ENCODE data around the gene SLC9A3.

SLC9A3 gene

DNA sequence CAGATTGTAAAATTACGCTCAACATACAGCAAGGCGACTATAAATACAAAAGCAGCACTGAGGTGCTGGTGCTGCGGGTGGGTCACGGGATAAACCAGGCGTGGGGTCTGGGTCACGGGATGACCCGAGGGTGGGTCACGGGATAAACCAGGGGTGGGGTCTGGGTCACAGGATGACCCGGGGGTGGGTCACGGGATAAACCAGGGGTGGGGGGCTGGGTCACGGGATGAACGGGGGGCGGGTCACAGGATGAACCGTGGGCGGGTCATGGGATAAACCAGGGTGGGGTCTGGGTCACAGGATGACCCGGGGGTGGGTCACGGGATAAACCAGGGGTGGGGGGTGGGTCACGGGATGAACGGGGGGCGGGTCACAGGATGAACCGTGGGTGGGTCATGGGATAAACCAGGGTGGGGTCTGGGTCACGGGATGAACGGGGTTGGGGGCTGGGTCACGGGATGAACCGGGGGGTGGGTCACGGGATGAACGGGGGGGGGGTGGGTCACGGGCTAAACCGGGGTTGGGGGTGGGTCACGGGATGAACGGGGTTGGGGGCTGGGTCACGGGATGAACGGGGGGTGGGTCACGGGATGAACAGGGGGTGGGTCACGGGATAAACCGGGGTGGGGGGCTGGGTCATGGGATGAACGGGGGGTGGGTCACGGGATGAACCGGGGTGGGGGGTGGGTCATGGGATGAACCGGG, 30.2 kb upstream of the SLC9A3 start:
- DNase-seq (ENCODE audit: low read depth): no peak

- no peak for DNase-seq (ENCODE audit: low read depth)
These were observed 29.6 kb upstream of the SLC9A3 start for GRCh38 chr5:553874-554273.

DNA sequence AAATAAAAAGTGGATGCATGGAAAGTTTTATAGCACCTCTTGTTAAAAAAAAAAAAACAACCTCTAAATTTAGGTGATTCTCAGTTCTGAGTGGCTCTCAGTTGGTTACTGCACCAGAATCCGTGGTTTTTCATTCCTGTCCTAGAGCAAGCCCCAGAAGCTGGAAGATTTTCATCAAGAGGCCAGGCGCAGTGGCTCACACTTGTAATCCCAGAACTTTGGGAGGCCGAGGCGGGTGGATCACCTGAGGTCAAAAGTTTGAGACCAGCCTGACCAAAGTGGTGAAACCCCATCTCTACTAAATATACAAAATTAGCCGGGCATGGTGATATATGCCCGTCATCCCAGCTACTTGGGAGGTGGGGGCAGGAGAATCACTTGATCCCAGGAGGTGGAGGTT, 27.2 kb upstream of the SLC9A3 start:
- DNase-seq (ENCODE audit: low read depth): no peak

- no peak for DNase-seq (ENCODE audit: low read depth)
These were observed 25.0 kb upstream of the SLC9A3 start for GRCh38 chr5:549229-549628.

GRCh38 chr5:548256-548655, 24.0 kb upstream of the SLC9A3 start:
- DNase-seq (ENCODE audit: low read depth): no peak

DNA sequence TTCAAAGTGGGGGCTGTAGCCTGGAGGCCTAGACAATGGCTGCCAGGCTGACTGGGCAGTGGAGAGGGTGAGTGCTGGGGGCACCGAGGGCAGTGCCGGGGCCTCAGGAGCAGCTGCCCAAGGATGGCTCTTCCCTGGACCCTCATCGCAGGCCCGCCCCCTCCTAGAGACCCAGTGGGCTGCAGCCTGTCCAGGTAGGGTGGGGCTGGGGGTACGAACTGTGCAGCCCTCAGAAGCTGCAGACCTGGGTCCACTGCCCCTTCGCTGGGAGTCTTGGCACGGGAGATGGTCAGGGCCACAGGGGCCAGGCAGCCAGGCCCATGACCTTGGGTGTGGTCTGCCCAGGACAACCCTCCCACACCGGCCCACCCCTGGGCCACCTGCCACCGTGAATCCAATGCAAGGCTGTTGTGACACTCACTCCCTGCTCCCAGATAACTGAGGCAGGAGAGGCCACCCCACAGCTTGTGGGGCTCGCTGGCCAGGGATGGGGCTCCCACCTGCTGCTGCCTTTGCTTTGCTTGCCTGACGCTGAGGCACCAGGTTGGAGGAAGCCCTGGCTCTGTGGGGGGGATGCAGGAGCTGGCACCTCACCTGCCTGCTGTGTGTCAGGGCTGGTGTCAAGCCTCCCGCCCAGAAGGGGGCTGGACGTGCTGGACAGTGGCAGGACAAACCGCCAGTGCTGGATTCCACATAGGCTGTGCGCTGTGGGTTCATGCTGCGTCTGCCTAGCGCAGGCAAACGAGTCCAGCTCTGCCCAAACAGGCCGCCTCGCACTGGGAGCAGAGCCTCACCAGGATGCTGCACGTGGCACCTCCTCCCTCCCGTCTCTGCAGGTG, 23.1 kb upstream of the SLC9A3 start:
- no peak for DNase-seq (ENCODE audit: low read depth)

GRCh38 chr5:546376-546908, 22.2 kb upstream of the SLC9A3 start:
- DNase-seq (ENCODE audit: low read depth): no peak

GRCh38 chr5:545641-546375, 21.6 kb upstream of the SLC9A3 start:
- DNase-seq (ENCODE audit: low read depth): no peak

DNA sequence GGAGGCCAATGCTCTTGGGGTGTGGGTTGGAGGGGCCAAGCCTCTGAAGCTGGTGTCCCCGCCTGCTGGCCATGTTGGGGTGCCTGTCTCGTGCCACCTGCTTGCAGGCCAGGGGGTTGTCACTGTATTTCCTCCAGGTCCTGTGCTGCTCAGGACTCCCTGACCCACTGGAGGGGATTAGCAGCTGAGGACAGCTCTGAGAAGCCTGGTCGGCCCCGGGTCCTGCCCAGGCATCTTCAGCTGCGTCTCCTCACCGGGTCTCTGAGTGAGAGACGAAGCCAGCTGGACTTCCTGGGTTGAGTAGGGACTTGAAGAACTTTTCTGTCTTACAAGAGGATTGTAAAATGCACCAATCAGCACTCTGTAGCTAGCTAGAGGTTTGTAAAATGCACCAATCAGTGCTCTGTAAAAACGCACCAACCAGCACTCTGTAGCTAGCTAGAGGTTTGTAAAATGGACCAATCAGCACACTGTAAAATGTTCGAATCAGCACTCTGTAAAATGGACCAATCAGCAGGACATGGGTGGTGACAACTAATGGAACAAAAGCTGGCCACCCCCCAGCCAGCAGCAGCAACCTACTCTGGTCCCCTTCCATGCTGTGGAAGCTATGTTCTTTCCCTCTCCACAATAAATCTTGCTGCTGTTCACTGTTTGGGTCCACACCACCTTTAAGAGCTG, 20.6 kb upstream of the SLC9A3 start:
- no peak for DNase-seq (ENCODE audit: low read depth)

DNA sequence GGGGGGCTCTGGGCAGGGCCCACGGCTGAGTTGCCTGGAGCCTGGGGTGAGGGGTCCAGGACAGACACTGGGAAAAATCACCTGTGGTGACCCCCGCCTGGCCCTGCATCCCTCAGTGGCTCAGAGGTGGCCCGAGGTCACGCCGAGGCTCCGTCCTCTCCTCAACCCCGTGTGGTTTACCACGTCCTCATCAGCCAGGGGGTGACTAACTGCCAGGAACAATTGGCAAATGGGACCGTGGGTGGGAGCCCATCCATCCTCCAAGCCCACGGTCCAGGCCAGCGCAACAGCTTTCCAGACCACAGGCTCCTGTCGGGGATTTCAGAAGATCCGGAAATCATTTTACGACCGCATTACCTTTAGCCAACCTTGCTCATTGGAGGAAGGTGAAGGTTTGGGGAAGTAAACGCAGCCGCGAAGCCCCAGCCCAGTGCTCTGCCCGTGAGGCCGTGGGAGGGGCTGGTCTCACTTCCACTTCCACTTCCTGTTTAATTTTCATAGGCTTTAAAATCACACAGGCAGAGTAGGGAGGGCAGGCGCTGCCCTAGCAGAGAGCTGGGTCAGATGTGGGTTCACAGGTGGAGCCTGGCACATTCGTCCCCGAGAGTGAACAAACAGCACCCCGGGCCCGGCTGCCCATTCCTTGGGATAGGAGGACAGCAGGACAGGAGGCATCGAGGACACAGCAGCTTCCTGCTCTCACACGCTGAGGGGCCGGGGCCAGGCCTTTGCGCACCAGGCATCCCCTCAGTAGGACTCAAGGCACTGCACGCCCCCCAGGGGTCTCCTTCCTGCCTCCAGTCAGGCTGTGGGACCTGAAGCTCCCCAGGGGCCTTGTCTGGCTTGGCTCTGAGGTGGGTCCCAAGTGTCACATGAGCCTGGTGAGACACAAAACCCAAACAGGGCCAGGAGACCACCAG, 19.8 kb upstream of the SLC9A3 start:
- DNase-seq (ENCODE audit: low read depth): no peak

DNA sequence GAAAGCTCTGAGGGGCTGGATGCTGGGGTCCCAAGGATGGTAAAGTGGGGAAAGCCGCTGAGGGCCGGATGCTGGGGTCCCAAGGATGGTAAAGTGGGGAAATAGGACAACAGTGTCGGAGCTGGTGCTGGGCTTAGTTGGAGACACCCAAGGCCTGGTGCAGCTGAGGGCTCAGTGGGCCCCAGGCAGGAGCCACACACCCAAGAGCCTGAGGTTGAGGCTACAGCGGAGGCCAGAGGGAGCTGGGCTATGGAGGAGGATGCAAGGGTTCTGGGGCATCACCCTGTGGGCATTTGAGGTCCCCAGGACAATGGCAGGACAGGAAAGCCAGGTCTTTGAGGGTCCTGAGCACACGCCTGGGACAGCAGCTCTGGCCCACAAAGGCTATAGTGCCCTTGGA, 19.1 kb upstream of the SLC9A3 start:
- DNase-seq (ENCODE audit: low read depth): no peak

- DNase-seq (ENCODE audit: low read depth): no peak
These were observed 18.4 kb upstream of the SLC9A3 start for GRCh38 chr5:542319-543311.

- no peak for DNase-seq (ENCODE audit: low read depth)
These were observed 17.5 kb upstream of the SLC9A3 start for GRCh38 chr5:541539-542318.

DNA sequence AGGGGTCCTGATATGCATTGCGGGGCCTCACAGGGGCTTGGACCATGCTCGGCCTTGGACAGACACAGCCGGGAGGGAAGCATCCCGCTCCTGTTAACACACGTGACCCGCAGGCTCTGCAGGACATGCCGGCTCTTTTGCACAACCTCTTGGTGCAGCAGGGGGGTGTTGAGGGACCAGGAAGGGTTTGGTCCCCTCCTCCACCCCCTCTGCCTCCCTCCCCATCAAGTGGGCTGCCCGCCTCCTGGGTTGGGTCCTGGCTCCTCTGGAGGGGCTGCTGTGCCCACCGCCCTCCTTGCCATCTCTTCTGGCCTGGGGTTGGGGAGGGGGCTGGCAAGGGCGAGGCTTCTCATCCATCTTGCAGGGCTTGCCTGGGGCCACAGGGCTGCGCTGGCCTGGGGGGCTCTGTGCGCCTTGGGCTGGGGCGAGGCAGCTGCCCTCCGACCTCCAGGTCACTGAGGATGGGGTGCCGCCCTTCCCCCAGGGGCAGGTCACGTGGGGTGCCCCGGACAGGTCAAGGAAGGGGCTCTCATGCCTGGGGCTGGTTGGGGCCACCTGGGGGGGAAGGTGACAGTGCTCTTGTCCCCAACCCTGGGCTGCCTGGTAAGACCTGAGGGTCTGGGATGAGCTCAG, 16.8 kb upstream of the SLC9A3 start:
- no peak for DNase-seq (ENCODE audit: low read depth)

DNA sequence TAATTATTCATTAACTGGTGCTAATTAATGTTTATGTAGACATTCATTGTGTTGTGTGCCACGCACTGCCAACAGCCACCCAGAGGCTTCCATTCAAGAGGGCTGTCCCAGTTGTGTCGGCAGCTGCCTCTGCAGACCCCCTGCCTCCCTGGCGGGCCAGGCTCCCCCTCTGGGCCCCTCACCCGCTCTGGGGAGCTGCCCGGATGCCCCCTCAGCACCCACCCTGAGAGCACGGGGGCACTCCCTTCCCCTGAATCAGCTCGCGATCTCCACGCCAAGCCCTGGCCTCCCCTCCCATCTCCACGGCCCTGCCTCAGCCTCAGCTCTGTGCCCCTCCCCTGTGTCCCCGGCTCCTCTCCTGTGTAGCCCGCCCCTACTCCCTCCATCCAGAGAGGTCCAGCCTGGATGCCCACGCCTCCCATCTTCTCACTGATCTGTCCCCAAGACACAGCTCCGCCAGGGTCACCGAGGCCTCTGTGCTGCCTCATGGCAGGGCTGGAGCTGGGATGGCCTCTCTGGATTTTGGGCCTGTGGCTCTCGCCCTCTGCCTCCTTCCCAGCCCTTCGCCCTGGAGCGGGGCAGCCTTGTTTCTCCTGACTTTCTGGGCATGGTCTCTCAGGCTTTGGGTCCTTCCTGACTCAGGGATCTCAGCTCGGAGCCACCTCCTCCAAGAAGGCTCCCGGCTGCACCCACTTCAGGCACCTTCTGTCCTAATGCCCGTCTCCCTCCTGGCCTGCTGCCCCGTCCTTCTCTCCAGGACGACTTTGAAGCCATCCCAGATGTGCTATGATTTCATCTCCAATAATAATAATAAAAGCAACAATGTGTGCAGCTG, 16.0 kb upstream of the SLC9A3 start:
- no peak for DNase-seq (ENCODE audit: low read depth)

DNA sequence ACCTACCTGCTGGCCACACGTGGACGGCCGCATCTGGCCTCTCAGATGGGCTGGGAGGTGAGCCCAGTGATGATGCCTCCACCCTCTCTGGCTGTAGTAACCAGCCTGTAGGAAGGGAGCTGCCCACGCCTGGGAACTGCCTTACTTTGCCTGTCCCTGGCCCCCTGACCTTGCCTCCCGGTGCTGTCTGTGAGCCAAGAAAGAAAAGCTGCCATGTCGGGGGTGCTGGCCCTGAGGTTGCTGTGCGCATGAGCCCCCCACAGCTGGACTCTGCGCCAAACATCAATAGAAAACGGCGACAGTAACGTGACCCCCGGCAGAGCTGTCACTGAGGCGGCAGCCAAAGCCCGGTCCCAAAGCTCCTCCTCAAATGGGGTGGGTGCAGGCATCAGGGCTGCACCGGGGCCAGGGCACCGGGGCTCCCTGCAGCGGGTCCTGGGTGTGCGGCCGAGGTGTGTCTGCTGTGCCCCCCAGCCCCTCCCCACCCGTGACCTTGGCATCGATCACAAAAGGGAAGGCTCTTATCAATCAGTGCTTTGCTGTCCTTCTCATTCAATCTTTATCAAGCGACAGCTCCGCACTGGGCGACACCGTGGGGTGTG, 15.3 kb upstream of the SLC9A3 start:
- no peak for DNase-seq (ENCODE audit: low read depth)

All from stimulated activated CD8-positive, alpha-beta memory T cell treated with anti-CD3 and anti-CD28 coated beads, Interleukin-15, amount 100 ng/mL, for 1 hour (primary cell).